Trophoblast cell (in vitro differentiated cells and primary cell): ENCODE data around the gene TMEM132D.

Source experiments
- DNase-seq, 2 donors: peaks; one replicate each; pipeline ENCODE4 v3.0.0-alpha.2; 2016
- H2AFZ ChIP-seq: 2 replicates; pipeline ENCODE4 v1.6.1; 2013; ENCODE audit warnings: low read length, moderate library complexity, mild to moderate bottlenecking; ENCODE audit not compliant: insufficient read depth, poor library complexity
- H2AK5ac ChIP-seq: 2 replicates; pipeline ENCODE4 v1.6.1; 2013; ENCODE audit warnings: mild to moderate bottlenecking, low read length
- H2BK120ac ChIP-seq: 2 replicates; pipeline ENCODE4 v1.6.1; 2013; ENCODE audit warnings: low read length, mild to moderate bottlenecking, moderate library complexity; ENCODE audit not compliant: insufficient read depth, poor library complexity
- H2BK12ac ChIP-seq: 2 replicates; pipeline ENCODE4 v1.6.1; 2013; ENCODE audit warnings: mild to moderate bottlenecking, low read length, moderate library complexity
- H2BK5ac ChIP-seq: 2 replicates; pipeline ENCODE4 v1.6.1; 2013; ENCODE audit warnings: low read length, low read depth, moderate library complexity, mild to moderate bottlenecking; ENCODE audit not compliant: poor library complexity
- H3K14ac ChIP-seq: 2 replicates; pipeline ENCODE4 v1.6.1; 2013; ENCODE audit warnings: mild to moderate bottlenecking, low read length
- H3K18ac ChIP-seq: 2 replicates; pipeline ENCODE4 v1.6.1; 2013; ENCODE audit warnings: mild to moderate bottlenecking, low read length
- H3K23ac ChIP-seq: 2 replicates; pipeline ENCODE4 v1.6.1; 2013; ENCODE audit warnings: low read length
- H3K27ac ChIP-seq: 2 replicates; pipeline ENCODE4 v1.5.1; 2013; ENCODE audit warnings: low read depth, mild to moderate bottlenecking, inconsistent platforms, low read length, moderate library complexity
- H3K27me3 ChIP-seq: 2 replicates; pipeline ENCODE4 v1.6.1; 2013; ENCODE audit warnings: inconsistent platforms, mild to moderate bottlenecking, low read length, moderate library complexity; ENCODE audit not compliant: insufficient read depth
- H3K36me3 ChIP-seq, 2 experiments: 1 replicate in 1 of 2; 2 replicates in 1 of 2; pipeline ENCODE4 v1.6.1; 2013; ENCODE audit warnings: low read length in 2 of 2, mild to moderate bottlenecking in 2 of 2, moderate library complexity in 1 of 2; ENCODE audit not compliant: insufficient read depth in 2 of 2, control insufficient read depth in 1 of 2
- H3K4ac ChIP-seq: 2 replicates; pipeline ENCODE4 v1.6.1; 2013; ENCODE audit warnings: low read depth, mild to moderate bottlenecking, low read length, moderate library complexity
- H3K4me1 ChIP-seq, 2 experiments: 1 replicate in 1 of 2; 2 replicates in 1 of 2; pipeline ENCODE4 v1.6.1; 2013; ENCODE audit warnings: low read length in 2 of 2, mild to moderate bottlenecking in 2 of 2, moderate library complexity in 1 of 2; ENCODE audit not compliant: insufficient read depth in 2 of 2, control insufficient read depth in 1 of 2
- H3K4me2 ChIP-seq: 2 replicates; pipeline ENCODE4 v1.6.1; 2013; ENCODE audit warnings: inconsistent platforms, mild to moderate bottlenecking, low read length, moderate library complexity
- H3K4me3 ChIP-seq: 2 replicates; pipeline ENCODE4 v1.5.1; 2013; ENCODE audit warnings: mild to moderate bottlenecking, low read depth, low read length, inconsistent platforms
- H3K79me1 ChIP-seq: one replicate; pipeline ENCODE4 v1.6.1; 2013; ENCODE audit warnings: low read length
- H3K79me2 ChIP-seq: 2 replicates; pipeline ENCODE4 v1.6.1; 2013; ENCODE audit warnings: low read length, mild to moderate bottlenecking; ENCODE audit not compliant: control insufficient read depth, insufficient read depth, poor library complexity
- H3K9ac ChIP-seq: 2 replicates; pipeline ENCODE4 v1.6.1; 2013; ENCODE audit warnings: mild to moderate bottlenecking, low read length
- H3K9me3 ChIP-seq: 2 replicates; pipeline ENCODE4 v1.6.1; 2013; ENCODE audit warnings: low read depth, mild to moderate bottlenecking, control low read depth, inconsistent platforms, low read length; ENCODE audit not compliant: insufficient read depth
- H4K12ac ChIP-seq: 2 replicates; pipeline ENCODE4 v1.6.1; 2013; ENCODE audit warnings: low read depth, mild to moderate bottlenecking, low read length, moderate library complexity
- H4K8ac ChIP-seq: 2 replicates; pipeline ENCODE4 v1.6.1; 2013; ENCODE audit warnings: low read depth, mild to moderate bottlenecking, low read length, moderate library complexity
- H4K91ac ChIP-seq: one replicate; pipeline ENCODE4 v1.6.1; 2013; ENCODE audit warnings: low read depth, mild to moderate bottlenecking, low read length, moderate library complexity
- WGBS: extraction: QIAGEN DNeasy Blood & Tissue Kit; methylation state at CpG from one replicate; pipeline ENCODE4 v1.1.7; 2013; ENCODE audit warnings: missing lambda C conversion rate; ENCODE audit not compliant: insufficient read length, insufficient coverage; ENCODE audit errors: extremely low coverage; 5-methylcytosine and 5-hydroxymethylcytosine counted together

The TMEM132D gene

DNA sequence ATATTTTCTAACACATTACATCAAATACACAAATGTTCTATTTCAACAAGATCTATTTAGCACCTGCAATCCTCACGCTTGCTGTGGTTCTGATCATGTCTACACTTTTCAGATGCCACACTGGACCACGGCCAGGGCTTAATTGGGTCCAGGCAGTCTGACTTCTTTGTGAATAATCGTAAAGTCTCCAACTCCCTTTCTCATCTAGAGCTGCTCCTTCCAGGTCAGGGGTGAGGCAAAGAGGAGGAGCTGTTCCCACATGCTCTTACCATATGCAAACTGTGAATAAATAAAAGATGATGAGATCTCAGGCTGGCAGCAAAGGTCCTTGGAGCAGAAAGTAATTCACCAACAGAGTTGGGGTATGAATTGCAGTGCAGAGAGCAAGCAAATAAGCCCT, 733.9 kb downstream of the TMEM132D start:
- H3K4ac ChIP-seq = no peak overlapping the region
- H3K4me2 ChIP-seq = no peak overlapping the region
- H2BK5ac ChIP-seq = no peak overlapping the region
- H3K79me2 ChIP-seq = no peaks in the 10 kb centered on the region
- no peaks in the 10 kb centered on the region for H3K4me1 ChIP-seq
- no peak overlapping the region for H4K8ac ChIP-seq
- H3K27ac ChIP-seq = no peak overlapping the region
- H3K4me3 ChIP-seq = no peak overlapping the region
- H2AFZ ChIP-seq = no peak overlapping the region
- no peak for DNase-seq
- no peak overlapping the region for H3K18ac ChIP-seq
- no peaks in the 10 kb centered on the region for H3K27me3 ChIP-seq
- H2AK5ac ChIP-seq = no peak overlapping the region
- no CpG with 5 or more reads among the region's 3 CpGs for WGBS
- H3K9ac ChIP-seq = peak overlapping the region; percentile 58
- H4K12ac ChIP-seq = no peak overlapping the region
- no peaks in the 10 kb centered on the region for H3K9me3 ChIP-seq
- H3K14ac ChIP-seq = no peak overlapping the region
- no peak overlapping the region for H2BK12ac ChIP-seq
- H2BK120ac ChIP-seq = no peak overlapping the region
- H3K36me3 ChIP-seq = no peaks in the 10 kb centered on the region
- H3K79me1 ChIP-seq = no peaks in the 10 kb centered on the region
- H3K23ac ChIP-seq = no peak overlapping the region
- H4K91ac ChIP-seq = no peak overlapping the region

DNA sequence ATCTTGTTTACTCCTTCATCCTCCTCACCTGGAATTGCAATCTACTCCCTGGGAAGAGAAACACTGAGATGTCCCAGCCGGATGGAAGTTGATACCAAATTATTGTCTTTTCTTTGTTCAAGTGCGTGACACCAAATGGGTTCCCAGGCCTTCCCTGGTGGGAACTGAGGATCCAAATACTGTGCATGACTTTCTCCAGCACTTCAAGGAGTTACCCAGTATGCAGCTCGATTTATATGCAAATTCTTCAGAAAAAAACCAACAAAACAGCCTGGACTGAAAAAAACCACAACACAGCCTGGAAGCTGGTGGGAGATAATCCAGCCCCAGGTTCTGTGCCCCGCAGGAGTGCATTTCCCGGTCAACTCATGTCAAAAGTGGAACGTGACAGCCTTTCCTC, 740.0 kb downstream of the TMEM132D start:
- no peak overlapping the region for H3K14ac ChIP-seq
- no peaks in the 10 kb centered on the region for H3K79me1 ChIP-seq
- no peak overlapping the region for H3K27ac ChIP-seq
- no peak overlapping the region for H3K9ac ChIP-seq
- no peak overlapping the region for H3K4me2 ChIP-seq
- H3K4me1 ChIP-seq = no peaks in the 10 kb centered on the region
- H3K36me3 ChIP-seq = no peaks in the 10 kb centered on the region
- no peak overlapping the region for H2AFZ ChIP-seq
- no peak overlapping the region for H3K4me3 ChIP-seq
- no peak overlapping the region for H2AK5ac ChIP-seq
- no peaks in the 10 kb centered on the region for H3K9me3 ChIP-seq
- no peak overlapping the region for H2BK120ac ChIP-seq
- H4K12ac ChIP-seq = no peak overlapping the region
- WGBS = no CpG with 5 or more reads among the region's 6 CpGs
- H2BK5ac ChIP-seq = no peak overlapping the region
- no peak overlapping the region for H4K91ac ChIP-seq
- H4K8ac ChIP-seq = no peak overlapping the region
- H3K18ac ChIP-seq = no peak overlapping the region
- no peak for DNase-seq
- no peak overlapping the region for H3K4ac ChIP-seq
- H3K79me2 ChIP-seq = no peaks in the 10 kb centered on the region
- no peaks in the 10 kb centered on the region for H3K27me3 ChIP-seq
- no peak overlapping the region for H3K23ac ChIP-seq
- no peak overlapping the region for H2BK12ac ChIP-seq

DNA sequence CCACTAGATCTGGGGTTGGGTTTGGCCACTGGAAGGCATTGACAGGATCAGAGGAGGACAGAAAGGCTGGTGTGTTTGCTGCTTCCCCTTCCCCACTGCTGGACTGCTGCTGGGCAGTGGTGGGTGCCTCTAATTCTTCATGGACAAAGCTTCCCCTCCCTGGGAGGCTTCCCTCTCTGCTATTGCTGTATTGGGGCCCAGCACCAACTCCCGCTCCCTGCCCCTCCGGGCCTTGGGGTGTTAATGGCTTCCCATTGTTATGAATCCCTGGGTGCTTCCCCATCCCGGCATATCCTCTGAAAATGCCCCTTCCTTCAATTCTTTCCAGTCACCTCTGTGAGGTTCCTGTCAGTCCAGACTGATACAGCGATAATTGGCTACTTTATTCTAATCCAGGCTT, 740.4 kb downstream of the TMEM132D start:
- H3K23ac ChIP-seq = no peak overlapping the region
- WGBS = no CpG with 5 or more reads among the region's 4 CpGs
- no peaks in the 10 kb centered on the region for H3K36me3 ChIP-seq
- H3K79me1 ChIP-seq = no peaks in the 10 kb centered on the region
- H3K27me3 ChIP-seq = no peaks in the 10 kb centered on the region
- H4K91ac ChIP-seq = no peak overlapping the region
- H3K4me2 ChIP-seq = no peak overlapping the region
- H4K12ac ChIP-seq = no peak overlapping the region
- no peak overlapping the region for H2BK12ac ChIP-seq
- H2AFZ ChIP-seq = no peak overlapping the region
- no peaks in the 10 kb centered on the region for H3K4me1 ChIP-seq
- no peaks in the 10 kb centered on the region for H3K9me3 ChIP-seq
- H4K8ac ChIP-seq = no peak overlapping the region
- H2BK5ac ChIP-seq = no peak overlapping the region
- H3K14ac ChIP-seq = no peak overlapping the region
- no peak overlapping the region for H3K18ac ChIP-seq
- no peak overlapping the region for H3K4ac ChIP-seq
- H2AK5ac ChIP-seq = no peak overlapping the region
- no peak overlapping the region for H3K4me3 ChIP-seq
- no peak overlapping the region for H2BK120ac ChIP-seq
- H3K79me2 ChIP-seq = no peaks in the 10 kb centered on the region
- no peak overlapping the region for H3K27ac ChIP-seq
- DNase-seq = no peak
- no peak overlapping the region for H3K9ac ChIP-seq

DNA sequence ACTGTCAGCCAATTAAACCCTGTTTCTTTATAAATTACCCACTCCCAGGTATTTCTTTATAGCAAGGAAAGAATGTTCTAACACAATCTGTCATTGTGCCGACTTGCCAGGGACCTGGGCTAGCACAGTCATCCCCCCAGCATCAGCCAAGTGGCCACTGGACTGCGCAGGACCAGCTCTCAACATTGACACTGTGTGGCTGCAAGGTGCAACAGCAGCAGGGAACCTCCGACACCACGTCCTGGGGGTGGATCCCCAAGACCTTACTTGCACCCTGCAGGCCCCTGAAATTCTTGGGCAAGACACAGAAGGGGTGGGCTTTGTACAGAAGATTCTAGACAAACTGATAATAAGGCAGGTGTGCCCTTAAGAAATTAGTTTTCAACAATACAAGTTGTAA, 741.0 kb downstream of the TMEM132D start:
- no peak overlapping the region for H3K14ac ChIP-seq
- H3K79me2 ChIP-seq = no peaks in the 10 kb centered on the region
- H2AFZ ChIP-seq = no peak overlapping the region
- H2BK120ac ChIP-seq = no peak overlapping the region
- no peak overlapping the region for H4K8ac ChIP-seq
- H3K27me3 ChIP-seq = no peaks in the 10 kb centered on the region
- H3K4me1 ChIP-seq = no peaks in the 10 kb centered on the region
- no peak overlapping the region for H3K27ac ChIP-seq
- no peak overlapping the region for H3K4me3 ChIP-seq
- H2AK5ac ChIP-seq = no peak overlapping the region
- no peaks in the 10 kb centered on the region for H3K79me1 ChIP-seq
- no peak overlapping the region for H3K23ac ChIP-seq
- no peak overlapping the region for H3K4me2 ChIP-seq
- DNase-seq = no peak
- H2BK12ac ChIP-seq = no peak overlapping the region
- H3K36me3 ChIP-seq = no peaks in the 10 kb centered on the region
- H3K18ac ChIP-seq = no peak overlapping the region
- H3K9ac ChIP-seq = no peak overlapping the region
- no peak overlapping the region for H4K12ac ChIP-seq
- no CpG with 5 or more reads among the region's 4 CpGs for WGBS
- no peaks in the 10 kb centered on the region for H3K9me3 ChIP-seq
- H2BK5ac ChIP-seq = no peak overlapping the region
- H4K91ac ChIP-seq = no peak overlapping the region
- no peak overlapping the region for H3K4ac ChIP-seq
